HUES48 (cell line): ENCODE data around the gene FNDC3B.
"Not testable (repeated sequence)": the region's sequence is repeated elsewhere in the genome, so short reads cannot be mapped to it uniquely, and the experiment has no call there.

Source experiments
- H3K27ac ChIP-seq: one replicate; pipeline ENCODE4 v1.7.0; 2013; ENCODE audit warnings: low read depth, low read length, inconsistent platforms
- H3K27me3 ChIP-seq: 2 replicates; pipeline ENCODE4 v1.6.1; 2013; ENCODE audit warnings: mild to moderate bottlenecking, low read length; ENCODE audit not compliant: control insufficient read depth, insufficient read depth
- H3K36me3 ChIP-seq: 2 replicates; pipeline ENCODE4 v1.6.1; 2013; ENCODE audit warnings: low read length; ENCODE audit not compliant: control insufficient read depth, insufficient read depth
- H3K4me1 ChIP-seq: 2 replicates; pipeline ENCODE4 v1.6.1; 2013; ENCODE audit warnings: mild to moderate bottlenecking, low read length; ENCODE audit not compliant: control insufficient read depth, insufficient read depth
- H3K4me3 ChIP-seq: 2 replicates; pipeline ENCODE4 v1.5.1; 2013; ENCODE audit warnings: mild to moderate bottlenecking, low read depth, low read length
- H3K9ac ChIP-seq: 2 replicates; pipeline ENCODE4 v1.6.1; 2013; ENCODE audit warnings: mild to moderate bottlenecking, low read depth, low read length, moderate library complexity
- H3K9me3 ChIP-seq: 2 replicates; pipeline ENCODE4 v1.6.1; 2013; ENCODE audit warnings: low read length; ENCODE audit not compliant: control insufficient read depth, insufficient read depth

FNDC3B gene

DNA sequence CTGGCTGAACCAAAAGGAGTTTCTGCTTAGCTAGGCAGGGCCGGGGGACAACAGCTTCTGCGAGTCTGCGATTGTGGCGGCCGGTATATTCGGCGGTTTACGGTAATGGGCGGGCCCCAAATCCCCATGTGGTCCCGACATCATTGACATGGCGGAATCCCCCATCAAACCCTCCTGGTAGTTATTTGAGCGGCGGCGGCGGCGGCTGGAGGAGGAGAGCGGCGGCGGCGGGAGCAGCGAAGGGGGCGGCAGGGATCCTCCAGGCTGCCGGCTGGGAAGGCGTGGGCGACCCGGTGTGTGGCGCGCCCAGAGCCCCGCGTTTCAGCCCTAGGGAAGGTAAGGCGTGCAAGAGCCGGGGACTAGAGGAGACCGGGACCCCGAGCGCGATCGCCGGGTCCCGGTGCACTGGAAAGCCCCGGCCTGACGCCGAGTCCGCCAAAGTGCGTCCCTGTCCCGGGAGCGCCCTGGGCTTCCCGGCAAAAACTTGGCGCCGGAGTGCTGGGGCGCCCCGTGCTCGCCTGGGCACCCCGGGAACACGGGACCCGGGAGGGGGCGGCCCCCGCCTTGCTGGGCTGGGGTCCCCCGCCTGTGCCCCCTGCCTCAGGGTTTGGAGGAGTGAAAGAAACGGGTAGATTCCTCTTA lies at the start of gene FNDC3B:
TSS of gene FNDC3B (plus strand) at position 143 of the 642 bp plus-strand sequence. CDS start 72,902 bp downstream, outside the sequence.
- H3K27me3 ChIP-seq: no peaks in the 10 kb centered on the region
- peak within 1 kb of the TSS; percentile 92 for H3K4me3 ChIP-seq
- peak within 1 kb of the TSS; percentile 95 for H3K27ac ChIP-seq
- H3K36me3 ChIP-seq: no peaks in the 10 kb centered on the region
- no peaks in the 10 kb centered on the region for H3K9me3 ChIP-seq
- H3K4me1 ChIP-seq: peaks cover 23% of the 10 kb centered on the region
- H3K9ac ChIP-seq: peak within 1 kb of the TSS; percentile 90

DNA sequence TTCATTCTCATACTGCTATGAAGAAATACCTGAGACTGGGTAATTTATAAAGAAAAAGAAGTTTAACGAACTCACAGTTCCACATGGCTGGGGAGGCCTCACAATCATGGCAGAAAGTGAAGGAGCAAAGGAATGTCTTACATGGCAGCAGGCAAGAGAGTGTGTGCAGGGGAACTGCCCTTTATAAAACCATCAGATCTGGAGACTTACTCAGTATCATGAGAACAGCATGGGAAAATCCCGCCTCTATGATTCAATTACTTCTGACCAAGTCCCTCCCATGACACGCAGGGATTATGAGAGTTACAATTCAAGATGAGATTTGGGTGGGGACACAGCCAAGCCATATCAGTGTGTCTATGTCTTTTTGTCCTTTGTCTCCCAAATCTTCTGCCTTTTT lies 49.1 kb upstream of the FNDC3B start:
- not testable (repeated sequence) for H3K27me3 ChIP-seq, H3K27ac ChIP-seq, H3K9me3 ChIP-seq, H3K4me1 ChIP-seq, H3K36me3 ChIP-seq, H3K4me3 ChIP-seq, H3K9ac ChIP-seq

DNA sequence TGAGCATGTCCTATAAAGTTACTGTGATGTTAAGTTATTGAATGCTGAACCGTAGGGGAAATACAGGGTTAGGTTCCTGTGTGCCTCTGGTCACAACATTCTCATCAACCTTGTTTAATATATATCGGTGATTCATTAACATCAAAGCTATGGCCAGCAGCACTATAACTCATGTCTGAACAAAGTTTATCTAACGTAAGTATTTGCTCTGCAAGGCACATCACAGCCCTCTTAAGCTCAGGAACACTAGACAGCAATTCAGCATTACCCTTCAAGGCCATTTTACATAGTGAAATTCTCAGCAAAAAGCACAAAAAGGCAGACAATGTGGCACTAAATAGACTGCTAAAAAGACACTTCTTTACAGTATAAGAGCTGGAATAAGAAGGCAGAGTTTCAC lies 48.2 kb upstream of the FNDC3B start:
- Histone ChIP-seq H3K9me3 (no peaks in the 10 kb centered on the region), H3K27ac (no peak overlapping the region)

DNA sequence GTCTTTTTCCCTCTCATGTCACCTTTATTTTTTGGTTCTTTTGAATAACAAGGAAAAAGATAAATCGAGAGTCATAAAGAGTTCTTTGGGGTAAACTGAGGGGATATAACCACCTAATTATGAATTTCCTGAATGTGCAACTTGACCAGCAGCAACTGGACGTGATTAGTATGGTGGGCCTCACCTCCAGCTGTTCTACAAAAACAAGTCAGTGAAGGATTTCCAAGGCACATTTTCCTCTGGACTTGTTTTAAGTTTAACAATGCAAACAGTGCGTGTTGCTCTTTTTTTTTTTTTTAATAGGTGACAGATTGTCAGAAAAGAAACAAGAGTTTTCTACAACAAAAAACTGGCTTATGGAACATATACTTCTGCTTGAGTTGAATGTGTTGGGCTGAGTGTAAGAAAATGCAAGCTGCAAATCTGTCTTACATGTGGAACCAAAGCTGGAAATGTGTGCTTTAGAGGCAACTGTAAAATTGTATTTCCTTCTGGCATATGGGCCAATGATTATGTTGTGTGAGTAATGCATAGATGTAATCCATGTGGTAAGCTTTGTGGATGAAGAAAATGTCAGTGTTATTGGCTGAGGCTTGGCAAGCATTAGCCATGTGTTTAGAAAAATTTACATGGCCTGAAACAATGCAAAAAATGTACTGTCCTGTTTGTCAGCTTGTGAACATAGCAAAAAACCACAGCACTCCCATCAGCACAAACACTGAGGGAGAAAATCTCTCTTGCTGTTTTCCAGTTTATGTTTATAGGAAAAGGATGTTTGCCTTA lies 44.5 kb upstream of the FNDC3B start:
- Histone ChIP-seq H3K4me3 (no peak overlapping the region), H3K27ac (no peak overlapping the region), H3K9me3 (no peaks in the 10 kb centered on the region), H3K4me1 (no peaks in the 10 kb centered on the region), H3K36me3 (no peaks in the 10 kb centered on the region), H3K27me3 (no peaks in the 10 kb centered on the region), H3K9ac (no peak overlapping the region)

More for the DNA sequence above, 48.2 kb upstream of the FNDC3B start:
- no peaks in the 10 kb centered on the region for H3K4me1 ChIP-seq
- no peak overlapping the region for H3K4me3 ChIP-seq
- no peaks in the 10 kb centered on the region for H3K36me3 ChIP-seq
- no peak overlapping the region for H3K9ac ChIP-seq
- no peaks in the 10 kb centered on the region for H3K27me3 ChIP-seq

DNA sequence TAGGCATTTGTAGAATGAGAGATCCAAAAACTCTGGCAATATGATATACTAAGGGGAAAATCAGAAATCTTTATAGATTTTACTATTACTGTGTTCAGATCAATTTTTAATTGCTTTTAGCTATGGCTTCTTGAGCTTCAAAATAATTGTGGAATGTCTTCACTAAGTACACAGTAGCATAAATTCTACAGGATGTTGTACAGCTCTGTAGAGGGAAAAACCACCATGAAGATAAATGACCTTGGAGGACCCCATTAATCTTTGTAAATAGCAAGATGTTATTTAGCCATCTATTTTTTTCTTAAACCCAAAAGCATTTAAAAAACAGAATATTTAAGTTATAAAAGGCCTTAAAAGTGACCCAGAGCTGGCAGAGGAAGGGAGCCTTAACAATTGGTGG lies 43.9 kb upstream of the FNDC3B start:
- Histone ChIP-seq H3K27me3 (no peaks in the 10 kb centered on the region), H3K4me1 (no peaks in the 10 kb centered on the region), H3K4me3 (no peak overlapping the region), H3K9me3 (no peaks in the 10 kb centered on the region), H3K9ac (no peak overlapping the region), H3K27ac (no peak overlapping the region), H3K36me3 (no peaks in the 10 kb centered on the region)

DNA sequence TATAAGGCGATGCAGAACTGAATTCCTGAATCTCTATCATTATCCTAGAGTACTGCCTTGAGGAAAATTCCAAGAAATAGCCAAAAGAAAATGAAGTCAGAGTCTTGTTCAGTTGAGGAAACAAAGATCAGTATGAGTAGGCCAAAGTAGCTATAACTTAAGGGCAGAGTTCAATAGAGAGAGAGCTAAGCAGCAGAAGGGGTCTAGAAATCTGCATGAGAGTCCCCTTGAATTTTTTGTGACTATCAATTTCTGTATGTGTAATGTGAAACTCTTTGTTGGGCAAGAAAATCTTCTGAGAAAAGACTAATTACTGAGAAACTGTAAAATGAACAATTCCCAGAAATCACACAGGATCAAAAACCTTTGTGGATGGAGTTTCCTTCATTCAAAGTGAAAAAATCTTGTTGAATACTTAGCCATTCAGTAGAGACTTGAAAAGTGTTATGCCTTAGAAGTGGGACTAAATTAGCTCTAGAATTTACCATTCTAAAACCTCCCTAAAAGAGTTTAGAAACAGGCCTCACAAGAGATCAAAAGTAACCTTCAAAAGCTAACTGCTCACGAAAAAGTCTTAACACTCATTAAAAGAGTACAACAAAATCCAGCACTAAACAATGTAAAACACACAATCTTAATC lies 43.1 kb upstream of the FNDC3B start:
- Histone ChIP-seq H3K36me3 (no peaks in the 10 kb centered on the region), H3K4me1 (no peaks in the 10 kb centered on the region), H3K4me3 (no peak overlapping the region), H3K9ac (no peak overlapping the region), H3K27ac (no peak overlapping the region), H3K27me3 (no peaks in the 10 kb centered on the region), H3K9me3 (no peaks in the 10 kb centered on the region)

DNA sequence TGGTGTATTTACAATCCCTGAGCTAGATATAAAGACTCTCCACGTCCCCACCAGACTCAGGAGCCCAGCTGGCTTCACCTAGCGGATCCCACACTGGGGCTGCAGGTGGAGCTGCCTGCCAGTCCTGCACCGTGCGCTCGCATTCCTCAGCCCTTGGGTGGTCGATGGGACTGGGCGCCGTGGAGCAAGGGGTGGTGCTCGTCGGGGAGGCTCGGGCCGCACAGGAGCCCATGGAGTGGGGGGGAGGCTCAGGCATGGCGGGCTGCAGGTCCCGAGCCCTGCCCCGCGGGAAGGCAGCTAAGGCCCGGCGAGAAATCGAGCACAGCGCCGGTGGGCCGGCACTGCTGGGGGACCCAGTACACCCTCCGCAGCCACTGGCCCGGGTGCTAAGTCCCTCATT lies 40.6 kb upstream of the FNDC3B start:
- not testable (repeated sequence) for H3K27ac ChIP-seq, H3K4me3 ChIP-seq, H3K9ac ChIP-seq, H3K36me3 ChIP-seq, H3K4me1 ChIP-seq, H3K27me3 ChIP-seq, H3K9me3 ChIP-seq

DNA sequence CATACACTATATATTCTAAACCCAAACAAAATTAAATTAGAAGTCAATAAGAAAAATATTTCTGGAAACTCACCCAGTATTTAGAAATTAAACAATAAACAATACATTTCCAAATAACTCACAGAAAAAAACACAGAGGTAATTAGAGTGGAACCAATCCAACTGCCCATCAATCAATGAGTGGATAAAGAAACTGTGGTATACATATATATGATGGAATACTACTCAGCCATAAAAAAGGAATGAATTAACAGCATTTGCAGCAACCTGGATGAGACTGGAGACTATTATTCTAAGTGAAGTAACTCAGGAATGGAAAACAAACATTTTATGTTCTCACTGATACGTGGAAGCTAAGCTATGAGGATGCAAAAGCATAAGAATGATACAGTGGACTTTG lies 37.8 kb upstream of the FNDC3B start:
- not testable (repeated sequence) for H3K9ac ChIP-seq, H3K4me1 ChIP-seq, H3K36me3 ChIP-seq, H3K4me3 ChIP-seq, H3K27me3 ChIP-seq, H3K27ac ChIP-seq, H3K9me3 ChIP-seq

DNA sequence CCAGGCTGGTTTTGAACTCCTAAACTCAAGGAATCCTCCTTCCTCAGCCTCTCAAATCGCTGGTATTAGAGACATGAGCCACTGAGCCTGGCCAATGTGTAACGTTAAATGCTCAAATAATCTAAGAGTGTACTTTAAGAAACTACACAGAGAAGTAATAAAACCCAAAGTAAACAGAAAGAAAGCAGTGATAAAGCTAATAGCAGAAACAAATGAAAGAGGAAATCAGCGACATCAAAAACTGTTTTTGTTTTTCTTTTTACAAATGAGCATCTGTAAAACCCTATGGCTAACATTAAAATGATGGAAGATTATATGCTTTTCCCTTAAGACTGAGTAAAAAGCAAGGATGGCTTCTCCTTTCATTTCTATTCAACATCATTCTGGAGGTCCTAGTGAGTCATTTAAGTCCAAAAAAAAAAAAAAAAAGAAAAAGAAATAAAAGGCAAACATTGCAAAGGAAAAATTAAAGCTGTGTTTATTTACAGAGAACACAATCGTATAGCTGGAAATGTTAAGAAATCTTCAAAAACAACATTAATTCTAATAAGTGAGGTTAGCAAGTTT lies 36.8 kb upstream of the FNDC3B start:
- H3K4me1 ChIP-seq: no peaks in the 10 kb centered on the region
- no peaks in the 10 kb centered on the region for H3K36me3 ChIP-seq
- no peaks in the 10 kb centered on the region for H3K9me3 ChIP-seq
- H3K27me3 ChIP-seq: no peaks in the 10 kb centered on the region
- H3K27ac ChIP-seq: no peak overlapping the region
- H3K9ac ChIP-seq: no peak overlapping the region
- no peak overlapping the region for H3K4me3 ChIP-seq

DNA sequence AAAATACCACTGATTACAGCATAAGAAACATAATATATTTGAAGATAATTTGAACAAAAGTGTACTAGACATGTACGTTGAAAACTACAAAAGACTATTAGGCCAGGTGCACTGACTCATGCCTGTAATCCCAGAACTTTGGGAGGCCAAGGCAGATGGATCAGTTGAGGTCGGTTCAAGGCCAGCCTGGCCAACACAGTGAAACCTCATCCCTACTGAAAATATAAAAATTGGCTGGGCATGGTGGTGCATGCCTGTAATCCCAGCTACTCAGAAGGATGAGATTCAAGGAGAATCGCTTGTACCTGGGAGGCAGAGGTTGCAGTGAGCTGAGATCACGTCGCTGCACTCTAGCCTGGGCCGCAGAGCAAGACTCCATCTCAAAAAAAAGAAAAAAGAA lies 36.2 kb upstream of the FNDC3B start:
- H3K27me3 ChIP-seq: no peaks in the 10 kb centered on the region
- no peaks in the 10 kb centered on the region for H3K9me3 ChIP-seq
- no peak overlapping the region for H3K4me3 ChIP-seq
- no peak overlapping the region for H3K9ac ChIP-seq
- H3K27ac ChIP-seq: no peak overlapping the region
- no peaks in the 10 kb centered on the region for H3K4me1 ChIP-seq
- H3K36me3 ChIP-seq: no peaks in the 10 kb centered on the region

DNA sequence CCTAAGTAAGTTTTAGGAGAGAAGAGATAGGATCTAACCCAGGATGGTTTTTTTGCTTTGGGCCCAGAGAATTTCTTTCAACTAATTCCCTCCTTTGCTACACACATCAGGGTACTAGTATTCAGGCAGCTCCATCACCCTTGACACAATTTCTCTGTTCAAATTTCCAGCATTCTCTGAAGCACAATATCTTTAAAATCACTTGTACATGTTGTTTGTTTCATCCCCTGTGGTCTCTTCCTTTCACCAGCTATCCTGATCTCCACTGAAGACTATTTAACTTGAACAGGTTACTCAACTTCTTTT lies 32.4 kb upstream of the FNDC3B start:
- Histone ChIP-seq H3K4me3 (no peak overlapping the region), H3K9me3 (no peaks in the 10 kb centered on the region), H3K9ac (no peak overlapping the region), H3K27ac (no peak overlapping the region), H3K27me3 (no peaks in the 10 kb centered on the region), H3K36me3 (no peaks in the 10 kb centered on the region), H3K4me1 (peaks cover 16% of the 10 kb centered on the region)
